Endothelial cell of umbilical vein (primary cell): ENCODE data around the gene MAT2B. TPM values are rescaled to one million over a fixed set of nuclear protein-coding genes. Genes with fewer than 3 reads are reported as not detected.

ENCODE experiments used
- BruUV-seq: library from RNA; stranded (reverse); fragments of 400-500 nt; replicated peaks from 2 replicates; lab custom pipeline; 2021; lab: Mats Ljungman, UMichigan
- CTCF ChIA-PET: fragments of 300-600, 350-600 bp; sonication (Branson Sonifier 250); formaldehyde crosslinking; loops from one replicate; lab custom pipeline; 2021; ENCODE audit warnings: antibody characterized with exemption, inconsistent platforms; lab: Charles Lee
- POLR2A ChIA-PET: fragments of 300-600, 350-600 bp; sonication (Branson Sonifier 250); formaldehyde crosslinking; loops from one replicate; lab custom pipeline; 2021; ENCODE audit warnings: antibody characterized with exemption, inconsistent platforms; lab: Charles Lee
- DNase-seq: peaks from one replicate; pipeline ENCODE4 v3.0.0-alpha.2; 2011; ENCODE audit warnings: low read depth, low spot score
- FAIRE-seq: peaks from 2 replicates; lab custom pipeline; 2011; peaks lifted over from hg19 to GRCh38; lab: Jason Lieb, UNC
- H2AFZ ChIP-seq: 2 replicates; pipeline ENCODE4 v1.6.0; 2012; ENCODE audit warnings: low read depth, low read length, control low read depth, inconsistent platforms
- H3K27ac ChIP-seq: 2 replicates; pipeline ENCODE4 v1.5.1; 2011; ENCODE audit warnings: low read depth, mild to moderate bottlenecking, control low read depth, low read length, moderate library complexity; ENCODE audit not compliant: insufficient read depth
- H3K27me3 ChIP-seq, 2 experiments: 2 replicates each; pipeline versions ENCODE4 v1.6.0 to v1.6.1; 2011; ENCODE audit warnings: low read length in 2 of 2, mixed read lengths in 1 of 2; ENCODE audit not compliant: control insufficient read depth in 2 of 2, insufficient read depth in 2 of 2
- H3K36me3 ChIP-seq, 2 experiments: 2 replicates in 1 of 2; 3 replicates in 1 of 2; pipeline ENCODE4 v1.5.1; 2011; ENCODE audit warnings: low read length in 2 of 2, mild to moderate bottlenecking in 1 of 2, moderate library complexity in 1 of 2; ENCODE audit not compliant: control insufficient read depth in 2 of 2, insufficient read depth in 2 of 2; ENCODE audit errors: extremely low read depth in 1 of 2
- H3K4me1 ChIP-seq: 3 replicates; pipeline ENCODE4 v1.5.1; 2011; ENCODE audit warnings: mild to moderate bottlenecking, low read length; ENCODE audit not compliant: control insufficient read depth, insufficient read depth; ENCODE audit errors: extremely low read depth
- H3K4me2 ChIP-seq: 2 replicates; pipeline ENCODE4 v1.6.1; 2011; ENCODE audit warnings: low read length, control low read depth, mixed read lengths; ENCODE audit not compliant: insufficient read depth
- H3K4me3 ChIP-seq, 3 experiments: fragments of 200-600 bp in 1 of 3; sonication (generic), shearing (Covaris generic) in 1 of 3; replicated peaks in 1 of 3; 2 replicates each; pipeline ENCODE4 v1.5.1; 2011 to 2016; ENCODE audit warnings: control low read depth in 3 of 3, low read length in 3 of 3, mild to moderate bottlenecking in 2 of 3, inconsistent platforms in 1 of 3, low read depth in 1 of 3, moderate library complexity in 1 of 3; ENCODE audit not compliant: insufficient read depth in 1 of 3
- H3K79me2 ChIP-seq: 2 replicates; pipeline ENCODE4 v1.6.0; 2012; ENCODE audit warnings: low read length, inconsistent platforms; ENCODE audit not compliant: control insufficient read depth, insufficient read depth
- H3K9ac ChIP-seq: replicated peaks from 2 replicates; pipeline ENCODE3; 2011; ENCODE audit warnings: low read length, control low read depth; ENCODE audit not compliant: insufficient read depth; ENCODE audit errors: extremely low read depth
- H3K9me1 ChIP-seq: replicated peaks from 3 replicates; pipeline ENCODE4 v1.6.0; 2011; ENCODE audit warnings: mild to moderate bottlenecking, low read length; ENCODE audit not compliant: control insufficient read depth, insufficient read depth; ENCODE audit errors: extremely low read depth
- H3K9me3 ChIP-seq: replicated peaks from 2 replicates; pipeline ENCODE4 v1.5.1; 2012; ENCODE audit warnings: low read length, inconsistent platforms; ENCODE audit not compliant: control insufficient read depth, insufficient read depth
- H4K20me1 ChIP-seq: replicated peaks from 2 replicates; pipeline ENCODE3; 2011; ENCODE audit warnings: mild to moderate bottlenecking, low read length; ENCODE audit not compliant: control insufficient read depth, insufficient read depth; ENCODE audit errors: extremely low read depth
- EZH2 ChIP-seq: IDR thresholded peaks from 2 replicates; pipeline ENCODE4 v1.6.1; 2012; ENCODE audit warnings: borderline replicate concordance, low read depth, mild to moderate bottlenecking, moderate library complexity, low read length, inconsistent platforms; ENCODE audit not compliant: severe bottlenecking
- FOS ChIP-seq: IDR thresholded peaks from 2 replicates; pipeline ENCODE4 v1.6.1; 2011; ENCODE audit warnings: mild to moderate bottlenecking, low read length, moderate library complexity, borderline replicate concordance; ENCODE audit not compliant: insufficient read depth
- GATA2 ChIP-seq: IDR thresholded peaks from 2 replicates; pipeline ENCODE4 v1.7.0; 2011; ENCODE audit warnings: low read depth, mild to moderate bottlenecking, moderate library complexity, mixed read lengths, low read length; ENCODE audit not compliant: insufficient read length, insufficient read depth
- JUN ChIP-seq: IDR thresholded peaks from 2 replicates; pipeline ENCODE4 v1.6.1; 2011; ENCODE audit warnings: borderline replicate concordance, low read depth; ENCODE audit not compliant: insufficient read length, insufficient read depth
- MYC ChIP-seq: IDR thresholded peaks from one replicate; pipeline ENCODE4 v1.6.1; 2011; ENCODE audit warnings: mild to moderate bottlenecking, low read depth, low read length
- POLR2A ChIP-seq: IDR thresholded peaks from 2 replicates; pipeline ENCODE4 v1.6.1; 2012; ENCODE audit warnings: low read depth, mild to moderate bottlenecking, control low read depth, low read length
- POLR2AphosphoS5 ChIP-seq: IDR thresholded peaks from 2 replicates; pipeline ENCODE4 v1.6.1; 2012; ENCODE audit warnings: low read depth, mild to moderate bottlenecking, control low read depth, low read length, moderate library complexity; ENCODE audit not compliant: insufficient read depth
- dilution Hi-C: fragments of 300-500 bp; cut with MboI; formaldehyde crosslinking; loops from one replicate; pipeline ENCODE4 v1.15.0; 2019; ENCODE audit warnings: low sequenced_read_pairs; ENCODE audit not compliant: extremely low pct_ligation_motif_present
- intact Hi-C: fragments of 100-400 bp; cut with micrococcal nuclease; formaldehyde crosslinking; loops from one replicate; pipeline ENCODE4 v1.10.0; 2022
- polyA plus RNA-seq, 4 experiments: library from polyadenylated mRNA; depleted of rRNA in 3 of 4; stranded (reverse) in 3 of 4; unstranded in 1 of 4; fragments of >200 nt; gene quantifications; 2 replicates each; pipeline versions ENCODE4 v1.2.1 to v1.2.3, GENCODE V29; 2011 to 2012; ENCODE audit warnings: missing spikeins in 1 of 4
- total RNA-seq: library from RNA; stranded (reverse); gene quantifications from 2 replicates; pipeline ENCODE4 v1.2.3, GENCODE V29; 2021
- TF ChIP-seq, protein P1 (sequence below): IDR thresholded peaks from 2 replicates; pipeline ENCODE4 v1.6.1; 2011; ENCODE audit not compliant: insufficient read depth, insufficient read length
- TF ChIP-seq, protein P2 (sequence below), 2 donors: IDR thresholded peaks; 1 replicate in 1 of 2; 2 replicates in 1 of 2; pipeline ENCODE4 v1.5.1; 2011; ENCODE audit warnings: low read length in 2 of 2, mild to moderate bottlenecking in 2 of 2, moderate library complexity in 2 of 2, control low read depth in 1 of 2, inconsistent platforms in 1 of 2, low read depth in 1 of 2; ENCODE audit not compliant: insufficient read depth in 1 of 2; ENCODE audit errors: extremely low read depth in 1 of 2

MAT2B gene
- total and polyA plus RNA-seq, 2 donors (not counting 3 experiments of a cell fraction or from before 2014, with no cell fraction given), result 41.5 to 101 TPM

DNA sequence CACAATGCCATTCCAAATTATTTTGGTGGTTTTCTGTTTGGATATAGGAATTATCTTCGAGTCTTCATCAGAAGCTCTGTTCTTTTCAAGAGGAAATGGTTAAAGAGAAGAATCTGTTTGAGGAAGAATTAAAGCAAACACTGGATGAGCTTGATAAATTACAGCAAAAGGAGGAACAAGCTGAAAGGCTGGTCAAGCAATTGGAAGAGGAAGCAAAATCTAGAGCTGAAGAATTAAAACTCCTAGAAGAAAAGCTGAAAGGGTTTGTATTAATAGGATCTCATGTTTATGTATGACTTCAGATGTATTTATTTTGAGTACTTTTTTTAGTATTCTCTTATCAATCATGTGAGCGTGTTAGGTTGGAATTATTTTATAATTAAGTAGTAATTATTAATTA is 30.0 kb upstream of the MAT2B start:
- Histone ChIP-seq H2AFZ (no peak overlapping the region), H4K20me1 (no peaks in the 10 kb centered on the region), H3K27ac (no peak overlapping the region), H3K4me3 (no peak overlapping the region), H3K27me3 (no peaks in the 10 kb centered on the region), H3K79me2 (no peaks in the 10 kb centered on the region), H3K9me3 (no peaks in the 10 kb centered on the region), H3K9ac (no peak overlapping the region), H3K36me3 (peaks cover 3 to 5% of the 10 kb centered on the region in 2 experiments), H3K4me2 (no peak overlapping the region), H3K4me1 (peaks cover 13% of the 10 kb centered on the region), H3K9me1 (no peaks in the 10 kb centered on the region)
- BruUV-seq, result no TSS peak
- POLR2A ChIA-PET, result no interaction called here
- dilution Hi-C loops, result no loop called here
- intact Hi-C loops, result loop anchor here (10.0 kb wide), 1 partner anchor 1029 kb away; no protein-coding TSS in a partner anchor
- DNase-seq (no peak), FAIRE-seq (no peak)
- TF ChIP-seq MYC (no peak), EZH2 (no peak), POLR2A (no peak), JUN (no peak), GATA2 (no peak), POLR2AphosphoS5 (no peak), FOS (no peak)
- TF ChIP-seq, protein P1, sequence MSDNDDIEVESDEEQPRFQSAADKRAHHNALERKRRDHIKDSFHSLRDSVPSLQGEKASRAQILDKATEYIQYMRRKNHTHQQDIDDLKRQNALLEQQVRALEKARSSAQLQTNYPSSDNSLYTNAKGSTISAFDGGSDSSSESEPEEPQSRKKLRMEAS, result no peak
- TF ChIP-seq, protein P2, sequence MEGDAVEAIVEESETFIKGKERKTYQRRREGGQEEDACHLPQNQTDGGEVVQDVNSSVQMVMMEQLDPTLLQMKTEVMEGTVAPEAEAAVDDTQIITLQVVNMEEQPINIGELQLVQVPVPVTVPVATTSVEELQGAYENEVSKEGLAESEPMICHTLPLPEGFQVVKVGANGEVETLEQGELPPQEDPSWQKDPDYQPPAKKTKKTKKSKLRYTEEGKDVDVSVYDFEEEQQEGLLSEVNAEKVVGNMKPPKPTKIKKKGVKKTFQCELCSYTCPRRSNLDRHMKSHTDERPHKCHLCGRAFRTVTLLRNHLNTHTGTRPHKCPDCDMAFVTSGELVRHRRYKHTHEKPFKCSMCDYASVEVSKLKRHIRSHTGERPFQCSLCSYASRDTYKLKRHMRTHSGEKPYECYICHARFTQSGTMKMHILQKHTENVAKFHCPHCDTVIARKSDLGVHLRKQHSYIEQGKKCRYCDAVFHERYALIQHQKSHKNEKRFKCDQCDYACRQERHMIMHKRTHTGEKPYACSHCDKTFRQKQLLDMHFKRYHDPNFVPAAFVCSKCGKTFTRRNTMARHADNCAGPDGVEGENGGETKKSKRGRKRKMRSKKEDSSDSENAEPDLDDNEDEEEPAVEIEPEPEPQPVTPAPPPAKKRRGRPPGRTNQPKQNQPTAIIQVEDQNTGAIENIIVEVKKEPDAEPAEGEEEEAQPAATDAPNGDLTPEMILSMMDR (IDR thresholded peaks at IDR 0.05; ENCODE audit: extremely low read depth in 1 of 2, insufficient read depth in 1 of 2, low read depth in 1 of 2, low read length in 2 of 2), result no peak
- CTCF ChIA-PET, result interaction anchor here (1.0 to 1.4 kb wide), 6 partner anchors 14 to 1029 kb away, joined by 3 to 5 read pairs (median 3); no protein-coding TSS in a partner anchor
